ENCODE measurements around the gene METTL9. TPM values are rescaled to one million over a fixed set of nuclear protein-coding genes. Genes with fewer than 3 reads are reported as not detected.
"Not testable (repeated sequence)": the region's sequence is repeated elsewhere in the genome, so short reads cannot be mapped to it uniquely, and the experiment has no call there.

Gene METTL9
- polyA plus RNA-seq, 1 experiment: 46.3 TPM

DNA sequence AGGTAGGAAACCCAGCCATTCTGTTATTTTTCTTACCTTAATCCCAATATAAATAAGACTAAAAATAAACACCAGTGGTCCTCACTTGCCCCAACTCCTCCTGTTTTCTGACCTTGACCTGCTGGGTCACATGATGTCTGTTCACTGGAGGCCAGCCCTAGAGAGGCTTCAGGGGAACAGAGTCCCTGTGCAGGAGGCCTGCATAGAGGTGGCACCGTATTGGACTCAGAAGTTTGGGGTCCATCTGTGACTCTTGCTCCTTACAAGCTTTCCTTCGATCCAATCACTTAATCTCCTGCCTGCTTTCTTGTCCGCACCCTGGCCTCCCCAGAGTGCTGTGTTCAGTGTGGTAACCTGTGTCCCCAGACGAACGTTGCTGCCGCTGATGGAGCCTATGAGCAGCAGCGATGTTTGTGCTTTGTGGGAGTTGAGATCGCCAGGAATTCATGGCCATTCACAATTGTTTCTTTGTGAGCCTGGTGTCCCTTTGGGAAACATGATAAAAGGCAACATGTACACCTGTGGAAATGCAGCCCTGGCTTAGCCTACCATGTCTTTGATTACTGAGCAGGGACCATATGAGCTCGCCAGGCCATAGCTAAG is 48.3 kb downstream of the METTL9 start:
- ChIA-PET CTCF (interaction anchor here (1.3 to 1.9 kb wide), 3 partner anchors 10 to 64 kb away, joined by 3 to 13 read pairs (median 8); no protein-coding TSS in a partner anchor), POLR2A (no interaction called here)
- TF ChIP-seq, protein P1, sequence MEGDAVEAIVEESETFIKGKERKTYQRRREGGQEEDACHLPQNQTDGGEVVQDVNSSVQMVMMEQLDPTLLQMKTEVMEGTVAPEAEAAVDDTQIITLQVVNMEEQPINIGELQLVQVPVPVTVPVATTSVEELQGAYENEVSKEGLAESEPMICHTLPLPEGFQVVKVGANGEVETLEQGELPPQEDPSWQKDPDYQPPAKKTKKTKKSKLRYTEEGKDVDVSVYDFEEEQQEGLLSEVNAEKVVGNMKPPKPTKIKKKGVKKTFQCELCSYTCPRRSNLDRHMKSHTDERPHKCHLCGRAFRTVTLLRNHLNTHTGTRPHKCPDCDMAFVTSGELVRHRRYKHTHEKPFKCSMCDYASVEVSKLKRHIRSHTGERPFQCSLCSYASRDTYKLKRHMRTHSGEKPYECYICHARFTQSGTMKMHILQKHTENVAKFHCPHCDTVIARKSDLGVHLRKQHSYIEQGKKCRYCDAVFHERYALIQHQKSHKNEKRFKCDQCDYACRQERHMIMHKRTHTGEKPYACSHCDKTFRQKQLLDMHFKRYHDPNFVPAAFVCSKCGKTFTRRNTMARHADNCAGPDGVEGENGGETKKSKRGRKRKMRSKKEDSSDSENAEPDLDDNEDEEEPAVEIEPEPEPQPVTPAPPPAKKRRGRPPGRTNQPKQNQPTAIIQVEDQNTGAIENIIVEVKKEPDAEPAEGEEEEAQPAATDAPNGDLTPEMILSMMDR (IDR thresholded peaks at IDR 0.05; ENCODE audit: insufficient read depth, low read depth, low read length): no peak
- Histone ChIP-seq H3K27me3 (ENCODE audit: control insufficient read depth, insufficient read depth, low read length) (no peaks in the 10 kb centered on the region), H3K36me3 (ENCODE audit: control insufficient read depth, insufficient read depth, low read length) (peaks cover 3% of the 10 kb centered on the region), H3K4me3 (ENCODE audit: low read depth, low read length) (no peak overlapping the region)
- no peak for DNase-seq (ENCODE audit: low read depth)

DNA sequence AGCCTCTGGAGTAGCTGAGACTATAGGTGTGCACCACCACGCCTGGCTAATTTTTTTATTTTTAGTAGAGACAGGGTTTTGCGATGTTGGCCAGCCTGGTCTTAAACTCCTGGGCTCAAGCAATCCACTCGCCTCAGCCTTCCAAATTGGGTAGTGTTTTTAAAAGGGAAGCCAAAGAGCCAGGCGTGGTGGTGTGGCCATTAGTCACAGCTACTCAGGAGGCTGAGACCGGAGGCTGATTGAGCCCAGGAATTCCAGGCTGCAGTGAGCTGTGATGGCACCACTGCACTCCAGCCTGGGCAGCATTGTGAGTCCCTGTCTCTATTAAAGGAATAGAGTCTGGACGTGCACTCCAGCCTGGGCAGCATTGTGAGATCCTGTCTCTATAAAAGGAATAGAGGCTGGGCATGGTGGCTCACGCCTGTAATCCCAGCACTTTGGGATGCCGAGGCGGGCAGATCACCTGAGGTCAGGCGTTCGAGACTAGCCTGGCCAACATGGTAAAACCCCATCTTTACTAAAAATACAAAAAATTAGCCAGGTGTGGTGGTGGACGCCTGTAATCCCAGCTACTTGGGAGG is 50.5 kb downstream of the METTL9 start:
- DNase-seq (ENCODE audit: low read depth); H3K27me3 ChIP-seq (ENCODE audit: control insufficient read depth, insufficient read depth, low read length); H3K36me3 ChIP-seq (ENCODE audit: control insufficient read depth, insufficient read depth, low read length); CTCF ChIA-PET; POLR2A ChIA-PET; H3K4me3 ChIP-seq (ENCODE audit: low read depth, low read length): not testable (repeated sequence)

DNA sequence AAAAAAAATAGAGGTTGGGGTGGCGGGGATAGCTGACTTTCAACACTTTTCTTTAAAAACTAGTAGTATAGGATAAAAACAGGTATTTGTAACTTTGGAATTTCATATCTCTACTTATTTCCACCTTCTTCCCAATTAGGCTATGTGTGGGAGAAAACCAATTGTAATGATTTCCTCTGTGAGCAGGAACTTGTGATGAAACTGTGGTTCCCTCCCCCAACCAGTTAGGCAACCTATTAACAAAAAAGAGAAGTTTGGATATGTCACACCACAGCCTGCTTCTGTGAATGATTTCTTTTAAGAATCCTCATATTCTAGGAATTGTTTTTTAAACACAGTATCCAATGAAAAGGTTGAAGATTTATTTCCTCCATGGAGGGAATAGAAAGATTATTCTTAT is 51.1 kb downstream of the METTL9 start:
- Histone ChIP-seq H3K27me3 (ENCODE audit: control insufficient read depth, insufficient read depth, low read length) (no peaks in the 10 kb centered on the region), H3K36me3 (ENCODE audit: control insufficient read depth, insufficient read depth, low read length) (peaks cover 1% of the 10 kb centered on the region; the same call in 1 of the 2 replicates), H3K4me3 (ENCODE audit: low read depth, low read length) (no peak overlapping the region)
- DNase-seq (ENCODE audit: low read depth): no peak
- CTCF ChIA-PET: no interaction called here
- TF ChIP-seq, protein P1 (IDR thresholded peaks at IDR 0.05; ENCODE audit: insufficient read depth, low read depth, low read length): no peak
- POLR2A ChIA-PET: no interaction called here

DNA sequence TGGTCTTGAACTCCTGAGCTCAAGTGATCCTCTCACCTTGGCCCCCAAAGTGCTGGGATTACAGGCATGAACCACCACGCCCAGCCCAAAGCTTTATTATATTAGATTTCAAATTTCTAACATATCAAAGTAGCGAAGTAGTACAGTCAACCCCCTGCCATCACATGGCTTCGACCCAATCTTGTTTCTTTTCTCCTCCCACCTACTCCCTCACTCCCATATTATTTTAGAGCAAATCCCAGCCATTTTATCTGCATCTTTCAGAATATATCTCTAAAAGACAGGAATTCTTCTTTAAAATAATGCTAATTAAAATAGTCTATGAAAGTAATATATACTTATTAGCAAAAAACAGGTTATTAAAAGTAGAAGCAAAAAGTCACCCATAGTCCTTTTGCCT is 52.1 kb downstream of the METTL9 start:
- TF ChIP-seq, protein P1 (IDR thresholded peaks at IDR 0.05; ENCODE audit: insufficient read depth, low read depth, low read length): no peak
- Histone ChIP-seq H3K36me3 (ENCODE audit: control insufficient read depth, insufficient read depth, low read length) (peaks cover 1% of the 10 kb centered on the region; the same call in 1 of the 2 replicates), H3K4me3 (ENCODE audit: low read depth, low read length) (no peak overlapping the region), H3K27me3 (ENCODE audit: control insufficient read depth, insufficient read depth, low read length) (no peaks in the 10 kb centered on the region)
- CTCF ChIA-PET: no interaction called here
- no peak for DNase-seq (ENCODE audit: low read depth)
- POLR2A ChIA-PET: no interaction called here

DNA sequence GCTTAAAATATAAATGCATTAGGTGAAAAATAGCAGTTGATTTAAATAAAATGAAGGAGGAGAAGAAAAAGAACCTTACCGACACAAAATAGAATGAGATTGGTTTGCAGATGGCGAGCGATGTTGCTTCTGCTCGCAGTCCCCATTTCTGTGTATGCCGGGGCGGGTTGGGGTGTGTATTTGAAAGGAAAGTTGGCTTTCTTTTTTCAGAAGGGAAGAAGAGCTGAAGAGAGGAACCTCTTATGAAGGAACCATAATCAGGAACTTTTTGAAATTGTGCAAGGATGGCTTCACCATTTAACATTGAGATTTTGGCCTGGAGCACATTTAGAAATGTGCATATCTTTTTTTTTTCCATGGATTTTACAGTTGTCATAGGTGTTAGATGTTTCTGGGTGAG is 53.1 kb downstream of the METTL9 start, which contains the start of gene IGSF6:
Gene IGSF6 (minus strand): TSS at position 156 of the 400 bp plus-strand sequence. CDS start 10 bp downstream, at position 146.
- ChIA-PET CTCF (interaction anchor here (0.9 kb wide), 1 partner anchor 9 kb away, joined by 6 read pairs; no protein-coding TSS in a partner anchor), POLR2A (no interaction called here)
- no peak within 1 kb of the TSS for H3K4me3 ChIP-seq (ENCODE audit: low read depth, low read length)
- no peaks in the 10 kb centered on the region for H3K27me3 ChIP-seq (ENCODE audit: control insufficient read depth, insufficient read depth, low read length)
- DNase-seq (ENCODE audit: low read depth): no peak
- H3K36me3 ChIP-seq (ENCODE audit: control insufficient read depth, insufficient read depth, low read length): peaks cover 1% of the 10 kb centered on the region; the same call in 1 of the 2 replicates
- TF ChIP-seq, protein P1 (IDR thresholded peaks at IDR 0.05; ENCODE audit: insufficient read depth, low read depth, low read length): no peak
